Endothelial cell of umbilical vein (primary cell): ENCODE measurements around the gene SHISA5.

Source experiments
- CTCF ChIP-seq, 2 donors: IDR thresholded peaks; 1 replicate in 1 of 2; 2 replicates in 1 of 2; pipeline ENCODE4 v1.5.1; 2011; ENCODE audit warnings: low read length in 2 of 2, mild to moderate bottlenecking in 2 of 2, moderate library complexity in 2 of 2, control low read depth in 1 of 2, inconsistent platforms in 1 of 2, low read depth in 1 of 2; ENCODE audit not compliant: insufficient read depth in 1 of 2; ENCODE audit errors: extremely low read depth in 1 of 2
- EZH2 ChIP-seq: IDR thresholded peaks from 2 replicates; pipeline ENCODE4 v1.6.1; 2012; ENCODE audit warnings: borderline replicate concordance, low read depth, mild to moderate bottlenecking, moderate library complexity, low read length, inconsistent platforms; ENCODE audit not compliant: severe bottlenecking
- FOS ChIP-seq: IDR thresholded peaks from 2 replicates; pipeline ENCODE4 v1.6.1; 2011; ENCODE audit warnings: mild to moderate bottlenecking, low read length, moderate library complexity, borderline replicate concordance; ENCODE audit not compliant: insufficient read depth
- POLR2A ChIP-seq: IDR thresholded peaks from 2 replicates; pipeline ENCODE4 v1.6.1; 2012; ENCODE audit warnings: low read depth, mild to moderate bottlenecking, control low read depth, low read length
- POLR2AphosphoS5 ChIP-seq: IDR thresholded peaks from 2 replicates; pipeline ENCODE4 v1.6.1; 2012; ENCODE audit warnings: low read depth, mild to moderate bottlenecking, control low read depth, low read length, moderate library complexity; ENCODE audit not compliant: insufficient read depth

GRCh38 chr3:48423883-48424695 lies 79.9 kb downstream of the SHISA5 start:
- TF ChIP-seq CTCF (IDR thresholded peaks at IDR 0.05; ENCODE audit: extremely low read depth in 1 of 2, insufficient read depth in 1 of 2, low read depth in 1 of 2, low read length in 2 of 2) (no peak), EZH2 (no peak), FOS (no peak), POLR2AphosphoS5 (no peak), POLR2A (no peak)
